Caco-2 (cell line): Measurements from ENCODE around the gene MELTF. TPM values are rescaled to one million over a fixed set of nuclear protein-coding genes. Genes with fewer than 3 reads are reported as not detected.

Experiments used
- BruUV-seq: library from RNA; stranded (reverse); fragments of 400-500 nt; replicated peaks from 2 replicates; lab custom pipeline; 2021; lab: Mats Ljungman, UMichigan
- CTCF ChIA-PET: fragments of 300-600 bp; sonication (Branson Sonifier 250); formaldehyde crosslinking; loops from one replicate; lab custom pipeline; 2022; ENCODE audit warnings: antibody characterized with exemption; lab: Charles Lee
- POLR2A ChIA-PET: fragments of 300-600 bp; sonication (Branson Sonifier 250); formaldehyde crosslinking; loops from one replicate; lab custom pipeline; 2022; ENCODE audit warnings: antibody characterized with exemption; lab: Charles Lee
- DNase-seq, 2 experiments: peaks; one replicate each; pipeline versions ENCODE4 v3.0.0 to v3.0.0-alpha.2; 2020 to 2022
- H3K27me3 ChIP-seq: replicated peaks from 2 replicates; pipeline ENCODE4 v1.6.0; 2011; ENCODE audit warnings: low read length; ENCODE audit not compliant: control insufficient read depth, insufficient read depth
- H3K36me3 ChIP-seq: 2 replicates; pipeline ENCODE4 v1.5.1; 2011; ENCODE audit warnings: low read length; ENCODE audit not compliant: control insufficient read depth, insufficient read depth
- H3K4me1 ChIP-seq: fragments of 250-450 bp; sonication (Bioruptor Pico); 2 replicates; pipeline ENCODE4 v1.5.1; 2020; ENCODE audit warnings: mild to moderate bottlenecking
- H3K4me3 ChIP-seq: 2 replicates; pipeline ENCODE4 v1.5.1; 2011; ENCODE audit warnings: low read depth, mild to moderate bottlenecking, control low read depth, low read length
- H3K9me3 ChIP-seq: fragments of 250-450 bp; sonication (Bioruptor Pico); 2 replicates; pipeline ENCODE4 v1.5.1; 2020; ENCODE audit warnings: mild to moderate bottlenecking, moderate library complexity
- H3K27ac Mint-ChIP-seq: one replicate; pipeline ENCODE4 v1.8.0; 2022; ENCODE audit warnings: mixed read lengths; ENCODE audit not compliant: unreplicated experiment
- H3K27me3 Mint-ChIP-seq: one replicate; pipeline ENCODE4 v1.8.0; 2022; ENCODE audit warnings: mixed read lengths; ENCODE audit not compliant: insufficient read depth, unreplicated experiment
- H3K36me3 Mint-ChIP-seq: one replicate; pipeline ENCODE4 v1.8.0; 2022; ENCODE audit warnings: mild to moderate bottlenecking, mixed read lengths; ENCODE audit not compliant: insufficient read depth, unreplicated experiment
- H3K4me1 Mint-ChIP-seq: one replicate; pipeline ENCODE4 v1.8.0; 2022; ENCODE audit warnings: low read depth, mixed read lengths; ENCODE audit not compliant: unreplicated experiment
- H3K4me3 Mint-ChIP-seq: one replicate; pipeline ENCODE4 v1.8.0; 2022; ENCODE audit warnings: mild to moderate bottlenecking, moderate library complexity, mixed read lengths; ENCODE audit not compliant: unreplicated experiment
- H3K9me3 Mint-ChIP-seq: one replicate; pipeline ENCODE4 v1.8.0; 2022; ENCODE audit warnings: mixed read lengths; ENCODE audit not compliant: unreplicated experiment
- CTCF ChIP-seq, 2 experiments: fragments of 200-600 bp in 1 of 2; IDR thresholded peaks; 1 replicate in 1 of 2; 2 replicates in 1 of 2; pipeline versions ENCODE4 v1.5.1 to v1.8.0; 2011 to 2022; ENCODE audit warnings: antibody characterized with exemption in 1 of 2, control low read depth in 1 of 2, inconsistent platforms in 1 of 2, low read depth in 1 of 2, low read length in 1 of 2, mild to moderate bottlenecking in 1 of 2, moderate library complexity in 1 of 2; ENCODE audit not compliant: insufficient read depth in 1 of 2, severe bottlenecking in 1 of 2, unreplicated experiment in 1 of 2
- intact Hi-C: fragments of 100-400 bp; cut with micrococcal nuclease; formaldehyde crosslinking; loops from one replicate; pipeline ENCODE4 v1.10.0; 2022; ENCODE audit not compliant: unreplicated experiment
- total RNA-seq: library from RNA; stranded (reverse); gene quantifications from 2 replicates; pipeline ENCODE4 v1.2.3, GENCODE V29; 2022

MELTF gene
- total RNA-seq, 1 experiment from 2014 or later: 29.3 TPM

GRCh38 chr3:197012540-197012883, 17.1 kb downstream of the MELTF start:
- CTCF ChIA-PET: no interaction called here

GRCh38 chr3:197011780-197012539, 17.7 kb downstream of the MELTF start:
- Mint-ChIP-seq H3K4me1 (no peaks in the 10 kb centered on the region), H3K27me3 (no peaks in the 10 kb centered on the region), H3K36me3 (peaks cover 5% of the 10 kb centered on the region), H3K4me3 (no peak overlapping the region), H3K27ac (no peak overlapping the region), H3K9me3 (no peaks in the 10 kb centered on the region)
- no TSS peak for BruUV-seq
- Histone ChIP-seq H3K36me3 (no peaks in the 10 kb centered on the region), H3K9me3 (no peaks in the 10 kb centered on the region), H3K4me3 (no peak overlapping the region), H3K4me1 (peaks cover 11% of the 10 kb centered on the region), H3K27me3 (no peaks in the 10 kb centered on the region)
- intact Hi-C loops: no loop called here
- ChIA-PET POLR2A (no interaction called here), CTCF (no interaction called here)
- DNase-seq: no peak
- TF ChIP-seq CTCF (IDR thresholded peaks at IDR 0.05; ENCODE audit: insufficient read depth in 1 of 2, low read depth in 1 of 2, low read length in 1 of 2, severe bottlenecking in 1 of 2, unreplicated experiment in 1 of 2): no peak

More at GRCh38 chr3:197012540-197012883, 17.1 kb downstream of the MELTF start:
- no peaks in the 10 kb centered on the region for H3K27me3 ChIP-seq
- no peak overlapping the region for H3K4me3 Mint-ChIP-seq
- no peaks in the 10 kb centered on the region for H3K36me3 ChIP-seq
- H3K27me3 Mint-ChIP-seq: no peaks in the 10 kb centered on the region
- H3K4me3 ChIP-seq: no peak overlapping the region
- no TSS peak for BruUV-seq
- peaks cover 6% of the 10 kb centered on the region for H3K4me1 ChIP-seq
- DNase-seq: no peak
- no peaks in the 10 kb centered on the region for H3K4me1 Mint-ChIP-seq
- POLR2A ChIA-PET: no interaction called here
- no peak overlapping the region for H3K27ac Mint-ChIP-seq
- no peaks in the 10 kb centered on the region for H3K9me3 Mint-ChIP-seq
- no peak for TF ChIP-seq CTCF (IDR thresholded peaks at IDR 0.05; ENCODE audit: insufficient read depth in 1 of 2, low read depth in 1 of 2, low read length in 1 of 2, severe bottlenecking in 1 of 2, unreplicated experiment in 1 of 2)
- intact Hi-C loops: no loop called here
- peaks cover 5% of the 10 kb centered on the region for H3K36me3 Mint-ChIP-seq
- no peaks in the 10 kb centered on the region for H3K9me3 ChIP-seq

- no peaks in the 10 kb centered on the region for H3K27me3 Mint-ChIP-seq
- peaks cover 12% of the 10 kb centered on the region for H3K4me1 ChIP-seq
- BruUV-seq: no TSS peak
- POLR2A ChIA-PET: no interaction called here
- no peaks in the 10 kb centered on the region for H3K9me3 Mint-ChIP-seq
- no peak overlapping the region for H3K27ac Mint-ChIP-seq
- TF ChIP-seq CTCF (IDR thresholded peaks at IDR 0.05; ENCODE audit: insufficient read depth in 1 of 2, low read depth in 1 of 2, low read length in 1 of 2, severe bottlenecking in 1 of 2, unreplicated experiment in 1 of 2): no peak
- no peak overlapping the region for H3K4me3 ChIP-seq
- no peak overlapping the region for H3K4me3 Mint-ChIP-seq
- H3K36me3 Mint-ChIP-seq: no peaks in the 10 kb centered on the region
- no peaks in the 10 kb centered on the region for H3K36me3 ChIP-seq
- DNase-seq: no peak
- intact Hi-C loops: no loop called here
- H3K27me3 ChIP-seq: no peaks in the 10 kb centered on the region
- CTCF ChIA-PET: no interaction called here
- no peaks in the 10 kb centered on the region for H3K4me1 Mint-ChIP-seq
- H3K9me3 ChIP-seq: no peaks in the 10 kb centered on the region
These were observed 18.9 kb downstream of the MELTF start for GRCh38 chr3:197010556-197011351.
